T47D (cell line): ENCODE data around the gene ACKR2.

Source experiments
- DNase-seq, 2 experiments: peaks; one replicate each; pipeline versions ENCODE4 v3.0.0 to v3.0.0-alpha.2; 2011 to 2012; ENCODE audit warnings: low read depth in 1 of 2, low spot score in 1 of 2
- JUND ChIP-seq: IDR thresholded peaks from 2 replicates; pipeline ENCODE4 v1.6.1; 2012; ENCODE audit warnings: low read depth
- in situ Hi-C: cut with HindIII; loops from 2 replicates; pipeline ENCODE4 v1.10.0; 2016; ENCODE audit warnings: low sequenced_read_pairs, low pct_unique_long_range_greater_than_20kb

Gene ACKR2

GRCh38 chr3:42855547-42856380 is 46.5 kb downstream of the ACKR2 start:
- TF ChIP-seq JUND = no peak
- DNase-seq = no peak
- in situ Hi-C loops = no loop called here

GRCh38 chr3:42856544-42856943 is 47.3 kb downstream of the ACKR2 start:
- in situ Hi-C loops = no loop called here
- TF ChIP-seq JUND = no peak

GRCh38 chr3:42864321-42864950 is 55.2 kb downstream of the ACKR2 start:
- in situ Hi-C loops = no loop called here
- no peak for TF ChIP-seq JUND
- DNase-seq = no peak

More at GRCh38 chr3:42856544-42856943, 47.3 kb downstream of the ACKR2 start:
- DNase-seq = no peak

- in situ Hi-C loops = no loop called here
- no peak for TF ChIP-seq JUND
Measured at GRCh38 chr3:42865256-42865655, 56.0 kb downstream of the ACKR2 start.

GRCh38 chr3:42867138-42867537 is 57.9 kb downstream of the ACKR2 start:
- in situ Hi-C loops = no loop called here
- DNase-seq = no peak
- no peak for TF ChIP-seq JUND

More at GRCh38 chr3:42865256-42865655, 56.0 kb downstream of the ACKR2 start:
- no peak for DNase-seq

GRCh38 chr3:42868841-42869240 is 59.6 kb downstream of the ACKR2 start:
- in situ Hi-C loops = no loop called here
- DNase-seq = no peak
- TF ChIP-seq JUND = no peak

- in situ Hi-C loops = no loop called here
- TF ChIP-seq JUND = no peak
- peak in 1 of 2 experiments; percentile 17 for DNase-seq
Measured at GRCh38 chr3:42871592-42872196, 62.4 kb downstream of the ACKR2 start.

- TF ChIP-seq JUND = no peak
- in situ Hi-C loops = no loop called here
- DNase-seq = no peak
Measured at GRCh38 chr3:42872718-42873117, 63.5 kb downstream of the ACKR2 start.

GRCh38 chr3:42873221-42873982 is 64.2 kb downstream of the ACKR2 start:
- in situ Hi-C loops = no loop called here
- DNase-seq = no peak
- TF ChIP-seq JUND = no peak

- no peak for TF ChIP-seq JUND
- in situ Hi-C loops = no loop called here
- DNase-seq = no peak
Measured at GRCh38 chr3:42874749-42875148, 65.5 kb downstream of the ACKR2 start.

GRCh38 chr3:42875325-42876151 is 66.3 kb downstream of the ACKR2 start, which contains the start of gene CYP8B1:
TSS of gene CYP8B1 (minus strand) at chr3:42875879. CDS start at chr3:42875816, 63 bp downstream.
- no peak for TF ChIP-seq JUND
- no peak for DNase-seq
- in situ Hi-C loops = no loop called here
